ENCODE data around the gene ADCY6.

Gene ADCY6

GRCh38 chr12:48786591-48787544 lies 2.0 kb downstream of the ADCY6 start:
- no peak for DNase-seq (ENCODE audit: low read depth in 1 of 2, low spot score in 1 of 2)

GRCh38 chr12:48783432-48783831 lies 5.5 kb downstream of the ADCY6 start:
- DNase-seq (ENCODE audit: low read depth in 1 of 2, low spot score in 1 of 2), result no peak

DNA sequence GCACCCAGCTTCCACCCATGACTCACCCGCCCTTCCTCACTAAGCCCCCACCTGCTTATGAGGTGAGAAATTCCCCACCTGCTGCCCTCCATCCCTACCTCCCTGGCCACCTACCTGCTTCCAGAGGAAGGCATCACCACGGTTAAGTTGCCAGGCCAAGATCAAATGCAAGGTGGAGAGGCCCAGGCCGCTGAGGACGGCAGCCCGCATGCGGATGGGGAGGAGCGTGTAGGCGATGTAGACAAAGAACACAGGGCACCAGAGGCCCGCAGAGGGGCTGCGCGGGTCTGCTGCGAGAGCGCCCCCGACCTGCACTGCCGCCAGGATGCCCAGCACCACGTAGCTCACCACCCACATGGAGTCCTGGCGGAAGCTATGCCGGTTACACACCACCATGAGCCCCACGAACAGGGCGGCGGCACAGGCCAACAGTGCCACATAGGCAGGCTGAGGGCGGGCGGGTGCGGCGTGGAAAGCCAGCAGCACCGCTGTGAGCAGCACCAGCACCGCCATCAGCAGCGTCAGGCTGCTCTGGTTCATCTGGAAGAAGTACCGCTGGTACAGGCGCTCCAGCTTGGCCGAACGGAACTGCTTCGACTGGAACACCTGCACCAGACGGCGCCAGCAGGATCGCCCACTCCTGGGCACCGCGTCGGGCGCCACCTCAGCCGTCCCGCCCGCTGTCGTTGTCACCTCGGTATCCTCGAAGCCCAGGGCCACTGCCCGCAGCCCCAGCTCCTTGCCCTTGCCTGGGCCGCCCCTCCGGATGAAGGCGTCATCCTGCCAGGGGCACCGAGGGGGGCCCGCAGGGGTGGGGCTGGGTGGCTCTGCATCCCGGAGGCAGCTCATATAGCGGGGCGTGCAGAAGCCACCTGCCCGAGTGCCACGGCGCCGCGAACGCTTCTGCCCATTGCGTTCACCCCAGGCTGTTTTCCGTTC lies 6.2 kb downstream of the ADCY6 start:
- DNase-seq (ENCODE audit: low read depth in 1 of 2, low spot score in 1 of 2), result no peak

GRCh38 chr12:48781750-48782456 lies 7.0 kb downstream of the ADCY6 start:
- no peak for DNase-seq (ENCODE audit: low read depth in 1 of 2, low spot score in 1 of 2)

DNA sequence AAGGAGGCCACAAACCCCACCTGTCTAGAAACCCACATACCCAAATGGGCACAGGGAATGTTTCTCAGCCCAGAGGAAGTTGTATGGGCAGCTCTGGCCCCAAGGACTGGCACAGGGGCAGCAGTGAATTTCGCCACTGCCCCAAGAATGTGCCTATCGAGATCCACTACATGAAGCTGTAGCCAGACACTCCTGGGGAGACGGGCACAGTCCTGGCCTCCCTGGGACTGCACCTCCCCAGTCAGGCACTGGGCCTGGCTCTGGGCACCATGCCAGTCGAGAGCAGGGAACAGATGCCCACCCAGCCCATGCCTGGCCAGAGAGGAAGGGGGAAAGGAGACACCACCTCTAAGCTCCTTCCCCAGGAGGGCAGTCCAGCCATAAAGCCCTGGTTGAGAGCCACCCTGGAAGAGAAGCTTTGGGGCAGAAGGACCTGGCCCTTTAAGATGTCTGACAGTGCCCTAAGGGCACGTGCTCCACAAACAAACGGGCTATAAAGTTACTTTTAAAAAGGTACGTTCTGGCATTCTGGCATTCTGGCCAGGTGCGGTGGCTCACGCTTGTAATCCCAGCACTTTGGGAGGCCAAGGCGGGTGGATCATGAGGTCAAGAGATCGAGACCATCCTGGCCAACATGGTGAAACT lies 8.4 kb downstream of the ADCY6 start:
- no peak for DNase-seq (ENCODE audit: low read depth in 1 of 2, low spot score in 1 of 2)

GRCh38 chr12:48779869-48780268 lies 9.0 kb downstream of the ADCY6 start:
- no peak for DNase-seq (ENCODE audit: low read depth in 1 of 2, low spot score in 1 of 2)

DNA sequence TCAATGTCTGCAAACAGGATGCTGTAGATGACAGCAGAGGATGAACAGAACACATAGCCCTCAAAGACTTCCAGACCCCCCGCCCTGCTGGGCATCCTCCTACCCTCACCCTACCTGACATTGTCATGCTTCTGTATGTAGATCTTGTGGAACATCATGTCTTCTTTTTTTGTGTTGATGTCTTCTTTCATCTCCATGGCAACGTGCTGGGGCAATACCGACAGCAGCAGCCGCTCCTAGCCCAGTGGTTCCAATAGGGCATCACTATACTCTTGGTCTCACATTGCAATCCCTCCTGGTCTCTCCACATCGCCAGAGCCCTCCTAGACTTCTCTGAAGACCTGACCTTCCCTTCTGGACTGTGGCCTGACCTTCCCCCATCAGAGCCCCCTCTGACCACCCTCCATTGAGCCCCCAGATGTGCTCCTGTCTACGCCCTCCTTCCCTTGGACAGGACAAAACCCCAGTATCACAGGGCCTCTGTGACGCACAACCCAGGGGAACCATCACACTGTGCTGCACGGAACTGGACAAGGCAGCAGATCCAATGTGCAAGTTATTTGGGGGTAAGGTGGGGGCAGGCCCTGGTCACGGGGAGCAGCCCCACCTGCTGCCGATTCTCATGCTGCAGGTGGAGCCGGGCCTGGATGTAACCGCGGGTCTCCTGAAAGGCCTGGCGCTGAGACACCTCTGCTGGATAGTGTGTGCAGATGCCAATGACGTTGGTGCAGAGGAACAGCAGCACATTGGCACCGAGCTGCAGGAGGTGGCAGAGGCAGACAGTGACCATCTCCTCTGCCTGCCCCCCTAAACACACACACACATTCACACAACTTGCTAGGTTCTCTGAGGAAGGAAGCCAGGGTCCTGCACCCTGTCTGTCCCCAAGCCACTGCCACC lies 11.1 kb downstream of the ADCY6 start:
- DNase-seq (ENCODE audit: low read depth in 1 of 2, low spot score in 1 of 2), result no peak

GRCh38 chr12:48776956-48777355 lies 11.9 kb downstream of the ADCY6 start:
- no peak for DNase-seq (ENCODE audit: low read depth in 1 of 2, low spot score in 1 of 2)

- DNase-seq (ENCODE audit: low read depth in 1 of 2, low spot score in 1 of 2), result no peak
These were observed 12.8 kb downstream of the ADCY6 start for GRCh38 chr12:48775991-48776649.

DNA sequence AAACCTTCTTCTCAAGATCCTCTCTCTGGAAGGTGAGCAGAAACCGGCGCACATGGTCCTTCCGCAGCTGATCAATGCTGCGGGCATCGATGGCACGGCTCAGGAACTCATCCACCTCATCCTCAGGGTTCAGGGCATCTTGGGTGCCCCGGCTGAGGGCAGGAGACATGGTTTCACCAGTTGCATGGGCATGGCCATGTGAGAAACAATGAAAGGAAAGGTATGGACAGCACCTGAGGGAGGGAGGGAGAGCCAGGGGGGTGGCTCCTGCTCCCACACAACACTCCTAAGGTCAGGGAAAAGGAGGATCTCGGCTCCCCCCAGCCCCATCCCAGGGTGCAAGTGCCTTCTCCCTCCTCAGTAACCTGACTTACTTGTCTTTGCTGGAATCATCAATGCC lies 13.6 kb downstream of the ADCY6 start:
- no peak for DNase-seq (ENCODE audit: low read depth in 1 of 2, low spot score in 1 of 2)

DNA sequence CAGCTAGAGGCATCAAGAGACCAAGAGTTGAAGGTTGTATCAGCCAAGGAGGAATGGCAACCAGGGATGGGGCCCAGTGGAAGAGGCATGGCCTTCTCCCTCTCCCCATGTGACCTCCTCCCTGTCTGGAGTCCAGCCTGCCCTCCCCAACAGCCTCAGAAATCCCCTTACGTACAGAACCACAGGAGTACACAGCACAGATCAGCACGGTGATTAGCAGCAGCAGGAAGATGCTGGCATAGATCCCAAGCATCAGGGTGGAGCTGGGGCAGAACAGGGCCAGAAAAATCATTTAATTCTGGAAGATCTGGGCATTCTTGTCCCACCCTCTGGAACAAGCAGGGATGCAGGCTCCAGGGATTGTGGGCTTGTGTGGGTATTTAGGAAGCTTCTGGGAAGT lies 14.4 kb downstream of the ADCY6 start:
- DNase-seq (ENCODE audit: low read depth in 1 of 2, low spot score in 1 of 2), result no peak

- DNase-seq (ENCODE audit: low read depth in 1 of 2, low spot score in 1 of 2), result no peak
These were observed 15.2 kb downstream of the ADCY6 start for GRCh38 chr12:48773686-48774085.

DNA sequence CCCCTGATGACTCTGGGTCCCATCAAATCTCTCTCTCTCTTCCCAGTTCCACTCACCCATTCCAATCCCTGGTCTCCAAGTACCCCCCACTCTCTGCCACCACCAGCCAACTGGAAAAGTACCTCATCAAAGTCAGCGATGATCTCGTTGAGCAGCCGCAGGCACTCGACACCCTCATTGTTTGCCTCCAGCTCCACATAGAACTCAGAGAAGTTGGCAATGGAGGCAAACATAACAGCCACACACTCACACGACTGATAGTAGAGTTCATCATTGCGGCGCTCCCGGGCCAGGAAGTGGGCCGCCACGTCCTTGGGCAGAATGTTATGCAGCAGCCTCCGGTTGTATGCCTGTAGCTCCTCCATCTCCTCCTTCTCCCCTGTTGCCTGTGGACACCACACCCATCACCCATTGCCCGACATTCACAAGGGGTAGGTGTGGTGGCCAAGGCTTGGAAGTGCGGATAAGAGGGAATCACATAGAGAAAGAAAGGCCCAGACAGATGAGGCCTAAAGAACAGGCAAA lies 17.2 kb downstream of the ADCY6 start:
- DNase-seq (ENCODE audit: low read depth in 1 of 2, low spot score in 1 of 2), result no peak

GRCh38 chr12:48770756-48771155 lies 18.1 kb downstream of the ADCY6 start:
- no peak for DNase-seq (ENCODE audit: low read depth in 1 of 2, low spot score in 1 of 2)

DNA sequence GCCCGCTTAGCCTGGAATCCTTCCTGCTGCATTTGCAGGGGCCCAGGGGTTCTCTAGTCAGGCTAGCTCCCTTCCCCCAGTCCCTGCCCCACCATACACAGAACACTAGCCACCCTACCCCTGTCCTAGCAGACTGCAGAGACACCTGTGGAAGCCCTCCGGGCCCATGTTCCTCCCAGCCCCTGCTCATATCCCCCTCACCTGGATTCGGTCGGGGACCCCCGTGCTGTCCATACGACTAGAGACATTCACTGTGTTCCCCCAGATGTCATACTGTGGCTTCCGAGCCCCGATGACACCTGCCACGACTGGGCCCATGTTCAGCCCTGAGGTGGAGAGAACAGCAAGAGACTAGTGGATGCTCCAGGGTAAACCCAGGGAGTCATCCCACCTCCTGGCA lies 20.2 kb downstream of the ADCY6 start:
- DNase-seq (ENCODE audit: low read depth in 1 of 2, low spot score in 1 of 2), result no peak

GRCh38 chr12:48768147-48768546 lies 20.7 kb downstream of the ADCY6 start:
- no peak for DNase-seq (ENCODE audit: low read depth in 1 of 2, low spot score in 1 of 2)

- DNase-seq (ENCODE audit: low read depth in 1 of 2, low spot score in 1 of 2), result no peak
These were observed 21.4 kb downstream of the ADCY6 start for GRCh38 chr12:48767521-48767920.

- no peak for DNase-seq (ENCODE audit: low read depth in 1 of 2, low spot score in 1 of 2)
These were observed 21.8 kb downstream of the ADCY6 start for GRCh38 chr12:48767047-48767446.

- DNase-seq (ENCODE audit: low read depth in 1 of 2, low spot score in 1 of 2), result no peak
These were observed 23.1 kb downstream of the ADCY6 start for GRCh38 chr12:48765753-48766162.

Measured in activated T-helper 1 cell treated with anti-CD3 and anti-CD28 coated beads, Interleukin-2, amount 50 U/mL, for 16 hours (primary cell).